DMS 273 (cell line): Measurements from ENCODE around the gene PHLPP1.

Experiments used
- DNase-seq: peaks from one replicate; lab custom pipeline; 2025; ENCODE audit not compliant: unreplicated experiment; lab: John Stamatoyannopoulos, UW

PHLPP1 gene

DNA sequence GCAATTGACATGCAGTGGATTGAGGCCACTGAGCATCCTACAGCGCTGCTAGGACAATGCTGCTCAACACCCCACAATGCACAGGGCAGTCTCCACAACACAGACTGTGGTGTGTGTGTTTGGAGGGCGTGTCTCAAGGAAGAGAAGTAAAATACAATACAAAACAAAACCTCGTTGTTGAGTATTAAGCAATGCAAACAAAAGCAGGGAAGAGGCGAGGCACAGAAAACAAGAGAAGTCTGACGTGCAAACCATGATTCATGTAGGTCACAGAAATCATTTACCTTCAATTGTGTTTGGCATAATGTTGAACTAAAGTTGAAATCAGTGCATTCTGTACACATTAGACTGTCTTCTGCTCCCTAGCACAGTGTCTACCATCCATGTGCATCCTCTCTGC, 260.9 kb downstream of the PHLPP1 start:
- DNase-seq, result no peak

DNA sequence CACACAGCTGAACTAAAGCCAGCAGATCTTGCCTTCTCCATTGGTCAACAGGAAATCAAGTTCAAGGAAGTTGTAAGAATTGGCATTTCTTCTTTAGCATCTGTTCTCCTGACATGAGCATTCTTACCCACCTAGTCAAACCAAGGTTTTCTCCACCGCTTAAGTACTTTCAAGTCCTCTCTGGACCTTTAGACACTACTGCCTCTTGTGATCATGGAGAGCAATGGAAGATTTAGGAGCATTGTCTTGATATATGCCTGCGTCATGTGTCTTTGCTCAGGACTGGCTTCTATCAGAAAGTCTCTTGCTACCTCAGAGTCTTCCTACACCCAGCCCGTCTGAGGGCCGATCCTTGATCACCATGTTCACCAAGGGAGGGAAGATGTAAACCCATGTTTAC, 262.2 kb downstream of the PHLPP1 start:
- DNase-seq, result no peak

DNA sequence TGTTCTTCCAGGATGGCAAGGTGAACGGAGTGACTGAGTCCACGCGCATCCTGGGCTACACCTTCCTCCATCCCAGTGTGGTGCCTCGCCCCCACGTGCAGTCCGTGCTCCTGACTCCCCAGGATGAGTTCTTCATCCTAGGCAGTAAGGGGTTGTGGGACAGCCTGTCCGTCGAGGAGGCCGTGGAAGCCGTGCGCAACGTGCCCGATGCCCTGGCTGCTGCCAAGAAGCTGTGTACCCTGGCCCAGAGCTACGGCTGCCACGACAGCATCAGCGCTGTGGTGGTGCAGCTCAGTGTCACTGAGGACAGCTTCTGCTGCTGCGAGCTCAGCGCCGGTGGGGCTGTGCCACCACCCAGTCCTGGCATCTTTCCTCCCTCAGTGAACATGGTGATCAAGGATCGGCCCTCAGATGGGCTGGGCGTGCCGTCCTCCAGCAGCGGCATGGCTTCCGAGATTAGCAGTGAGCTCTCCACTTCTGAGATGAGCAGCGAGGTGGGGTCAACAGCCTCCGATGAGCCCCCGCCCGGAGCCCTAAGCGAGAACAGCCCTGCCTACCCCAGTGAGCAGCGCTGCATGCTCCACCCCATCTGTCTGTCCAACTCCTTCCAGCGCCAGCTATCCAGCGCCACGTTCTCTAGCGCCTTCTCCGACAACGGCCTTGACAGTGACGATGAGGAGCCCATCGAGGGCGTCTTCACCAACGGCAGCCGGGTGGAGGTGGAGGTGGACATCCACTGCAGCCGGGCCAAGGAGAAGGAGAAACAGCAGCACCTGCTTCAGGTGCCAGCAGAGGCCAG, 263.1 kb downstream of the PHLPP1 start:
- no peak for DNase-seq

DNA sequence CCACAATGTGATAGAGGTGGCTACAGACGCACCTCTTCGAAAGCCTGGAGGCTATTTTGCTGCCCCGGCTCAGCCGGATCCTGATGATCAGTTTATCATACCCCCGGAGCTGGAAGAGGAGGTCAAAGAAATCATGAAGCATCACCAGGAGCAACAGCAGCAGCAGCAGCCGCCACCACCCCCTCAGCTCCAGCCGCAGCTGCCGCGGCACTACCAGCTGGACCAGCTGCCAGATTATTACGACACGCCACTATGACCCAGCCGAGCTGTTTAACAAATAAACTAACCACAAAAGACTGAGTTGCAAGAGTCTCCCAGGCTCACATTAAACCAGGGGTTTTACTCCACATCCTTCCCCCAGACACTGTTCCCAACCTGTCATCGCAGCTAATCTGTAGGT, 263.8 kb downstream of the PHLPP1 start:
- DNase-seq, result peak; percentile 85

DNA sequence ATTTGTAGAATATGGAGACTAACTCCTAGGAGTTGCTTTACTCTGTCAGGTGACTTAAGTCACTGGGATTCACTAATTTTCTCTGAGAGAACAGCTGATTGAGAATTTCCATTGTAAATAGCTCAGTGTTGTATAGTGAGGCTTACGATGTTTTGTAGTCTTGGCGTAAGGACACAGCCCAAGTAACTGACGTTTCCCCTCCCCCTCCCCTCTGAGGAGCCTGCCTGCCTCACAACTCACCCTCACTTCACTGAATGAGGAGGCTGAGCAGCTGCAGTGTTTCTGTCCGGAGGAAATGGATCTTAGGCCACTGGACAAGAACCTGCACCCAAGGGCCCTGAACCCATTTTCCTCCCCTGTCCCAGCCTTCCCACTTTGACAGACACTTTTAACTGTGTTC, 264.6 kb downstream of the PHLPP1 start:
- no peak for DNase-seq

DNA sequence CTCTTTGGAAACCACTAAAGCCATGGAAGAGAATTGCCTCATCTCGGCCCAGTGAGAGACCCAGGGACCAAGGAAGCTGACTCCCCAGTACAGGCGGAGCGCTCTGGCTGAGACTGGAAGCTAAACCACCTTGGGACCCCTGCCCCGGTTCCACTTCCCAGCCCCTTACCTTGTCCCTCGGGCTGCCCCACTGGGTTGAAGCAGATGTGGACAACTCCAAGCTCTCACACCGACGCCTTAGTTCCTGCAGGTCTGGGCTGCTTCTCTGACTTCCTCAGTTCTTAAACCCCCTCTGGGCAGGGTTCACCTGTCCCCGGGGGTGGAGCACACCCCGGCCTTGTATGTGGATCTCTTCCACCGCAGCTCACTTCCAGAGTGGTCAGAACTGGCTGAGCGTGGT, 266.2 kb downstream of the PHLPP1 start:
- DNase-seq, result no peak

DNA sequence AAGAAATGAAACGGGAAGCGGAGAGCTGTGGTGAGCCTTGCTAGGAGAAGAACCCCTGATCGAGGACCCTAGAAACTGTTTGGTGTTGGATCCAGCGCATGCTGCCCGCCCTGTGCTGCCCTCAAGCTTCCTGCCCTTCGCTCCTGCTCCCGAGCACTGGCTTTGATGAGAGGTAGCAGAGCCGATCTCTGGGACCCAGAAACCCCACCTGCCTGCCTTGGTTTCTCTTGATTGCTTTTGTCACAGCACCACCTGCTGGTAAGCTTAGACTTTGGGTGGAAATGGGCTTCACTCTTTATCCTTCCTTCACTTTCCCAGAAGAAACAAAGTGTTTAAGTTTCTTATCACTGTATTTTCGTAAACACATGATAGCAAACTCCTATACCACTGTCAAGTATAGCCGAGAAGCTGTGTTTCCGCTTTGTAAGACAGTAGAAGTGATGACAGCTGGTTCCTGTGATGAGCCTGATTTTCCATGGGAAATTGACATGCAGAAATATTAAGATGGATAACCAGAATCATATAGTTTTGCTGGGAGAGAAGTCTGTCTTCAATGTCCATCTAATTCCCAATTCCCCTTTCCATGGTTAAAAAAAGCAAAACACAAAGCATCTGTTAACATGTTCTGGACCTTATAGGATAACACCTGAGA, 267.4 kb downstream of the PHLPP1 start:
- DNase-seq, result peak; percentile 75

DNA sequence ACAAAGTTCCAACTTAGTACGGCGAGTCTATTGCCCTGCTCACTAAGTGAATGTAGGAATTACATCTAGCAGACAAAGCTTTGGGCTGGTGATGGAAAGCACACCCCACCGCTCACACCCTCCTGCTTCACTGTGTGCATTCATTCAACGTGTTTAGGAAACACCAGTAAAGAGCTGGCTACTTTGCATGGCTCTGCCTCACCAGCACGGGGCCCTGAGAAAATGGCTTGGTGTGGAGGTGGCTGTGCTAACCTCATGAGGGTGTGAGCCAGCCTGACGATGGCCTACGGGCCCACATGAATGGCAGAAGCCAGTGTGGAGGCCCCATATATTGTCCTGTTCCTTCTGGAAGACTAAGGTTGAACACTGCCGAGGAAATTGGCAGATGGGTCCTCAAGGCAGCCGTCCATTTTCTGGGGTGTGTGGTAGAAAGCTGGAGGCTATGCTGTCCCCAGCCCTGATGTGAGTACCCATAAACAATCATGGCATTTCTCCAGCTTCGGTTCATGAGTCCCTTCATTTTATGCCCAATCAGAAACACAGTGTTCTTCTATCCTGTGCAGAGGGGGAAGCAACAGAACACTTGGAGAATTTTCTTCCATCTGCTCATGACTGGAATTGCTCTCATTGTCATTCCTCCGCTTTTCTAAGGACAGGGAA, 269.4 kb downstream of the PHLPP1 start:
- no peak for DNase-seq

DNA sequence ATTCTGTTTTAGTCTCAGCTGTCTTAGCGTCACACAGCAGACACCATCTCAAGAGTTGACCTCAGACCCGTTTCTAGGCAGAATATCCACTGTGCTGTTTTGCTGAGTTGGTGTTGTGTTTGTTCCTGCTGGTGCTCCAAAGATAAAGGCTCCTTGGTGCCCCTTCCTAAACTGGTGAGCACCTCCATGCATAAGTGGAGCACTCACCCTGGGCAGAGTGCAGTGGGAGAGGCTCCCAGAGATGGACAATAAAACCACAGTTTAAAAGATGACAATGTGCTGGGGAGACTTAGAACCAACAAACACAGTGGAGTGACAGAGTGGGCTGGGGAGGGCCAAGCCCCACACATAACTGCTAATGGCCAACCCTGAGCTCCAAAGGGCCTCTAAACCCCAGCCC, 271.1 kb downstream of the PHLPP1 start:
- DNase-seq, result no peak

DNA sequence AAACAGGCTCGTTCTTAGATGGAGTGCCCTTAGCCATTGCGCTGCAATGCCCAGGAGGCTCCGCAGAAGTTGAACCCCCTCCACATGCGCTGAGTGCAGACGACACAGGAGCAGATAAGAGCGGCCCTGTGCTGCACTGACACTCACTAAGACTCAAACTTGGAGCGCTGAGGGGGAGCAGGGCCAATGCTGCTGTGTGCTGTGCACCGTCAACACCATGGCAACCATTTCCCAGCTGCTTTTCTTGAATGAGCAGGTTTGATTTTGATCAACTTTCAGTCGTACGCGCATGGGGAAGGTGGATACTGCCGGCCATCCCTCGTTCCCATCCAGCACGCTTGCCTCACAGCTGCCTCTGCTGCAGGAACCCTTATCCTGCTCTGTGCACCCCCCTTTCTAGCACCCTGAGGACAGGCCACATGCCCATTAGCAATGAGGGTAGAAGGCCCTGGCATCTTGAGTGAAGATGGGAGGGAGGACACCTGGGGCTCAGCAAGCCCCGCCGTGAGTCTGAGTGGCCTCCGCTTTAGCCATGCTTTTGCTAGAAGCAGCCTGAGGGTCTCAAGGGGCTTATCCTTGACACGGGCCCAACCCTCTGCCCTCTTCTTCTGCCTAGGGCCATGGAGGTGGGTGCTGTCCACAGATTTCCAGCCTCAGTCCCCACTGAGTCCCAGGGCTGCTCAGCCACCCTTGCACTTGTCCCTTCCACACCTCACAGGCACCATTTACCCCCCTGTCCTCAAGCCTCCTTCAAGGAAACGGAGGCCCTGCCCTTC, 271.9 kb downstream of the PHLPP1 start:
- DNase-seq, result no peak

DNA sequence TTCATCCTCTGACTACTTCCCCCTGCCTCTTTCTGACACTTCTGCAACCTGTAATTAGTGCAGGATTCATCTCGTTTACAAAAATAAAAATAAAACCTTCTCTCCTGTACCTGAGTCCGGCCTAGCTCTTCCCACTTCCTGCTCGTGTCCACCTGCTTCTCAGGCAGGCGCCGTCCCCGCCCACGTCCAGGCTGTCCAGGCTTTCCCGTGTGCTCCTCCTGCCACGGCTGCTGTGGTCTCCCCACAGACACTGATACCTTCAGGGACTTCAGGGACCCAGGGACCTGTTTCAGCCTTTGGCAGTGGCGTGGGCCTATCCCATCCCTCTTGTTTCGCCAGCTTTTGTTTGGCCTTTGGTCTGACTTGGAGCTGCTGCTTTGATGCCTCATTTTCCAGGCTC, 272.5 kb downstream of the PHLPP1 start:
- no peak for DNase-seq

DNA sequence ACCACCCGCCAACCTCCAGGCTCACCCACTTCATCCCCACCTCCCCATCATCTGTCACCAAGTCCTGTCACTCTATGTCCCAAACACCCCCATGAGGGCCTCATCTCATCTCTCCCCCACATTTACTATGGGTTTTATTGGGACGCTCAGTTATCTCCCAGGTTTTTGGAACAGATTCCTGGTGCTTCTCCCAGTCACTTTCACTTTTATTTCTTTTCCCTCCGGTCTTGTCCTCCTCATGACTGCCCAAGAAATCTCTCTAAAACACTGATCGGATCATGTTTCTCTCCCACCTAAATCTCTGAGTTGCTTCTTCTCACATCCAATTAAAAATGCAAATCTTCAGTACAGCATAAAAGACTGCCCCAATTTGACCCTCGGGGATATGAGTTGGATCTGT, 273.1 kb downstream of the PHLPP1 start:
- DNase-seq, result no peak

DNA sequence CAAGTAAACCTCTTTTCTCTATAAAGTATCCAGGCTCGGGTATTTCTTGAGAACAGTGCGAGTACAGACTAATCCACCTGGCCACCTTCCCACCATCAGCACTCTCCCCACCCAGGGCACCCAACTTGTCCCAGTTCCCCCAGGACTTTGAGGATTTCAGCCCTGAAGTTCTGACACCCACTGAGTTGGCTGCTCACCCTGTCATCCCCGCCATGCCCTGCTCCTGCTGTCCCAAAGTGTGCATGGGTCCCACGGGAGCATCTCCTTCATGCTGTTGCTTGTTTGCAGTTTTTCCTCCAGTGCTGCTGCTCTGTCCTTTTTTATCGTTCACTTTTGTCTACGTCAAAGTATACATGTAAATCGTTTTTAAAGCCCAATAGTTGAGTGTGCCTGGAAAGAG, 273.9 kb downstream of the PHLPP1 start:
- no peak for DNase-seq

DNA sequence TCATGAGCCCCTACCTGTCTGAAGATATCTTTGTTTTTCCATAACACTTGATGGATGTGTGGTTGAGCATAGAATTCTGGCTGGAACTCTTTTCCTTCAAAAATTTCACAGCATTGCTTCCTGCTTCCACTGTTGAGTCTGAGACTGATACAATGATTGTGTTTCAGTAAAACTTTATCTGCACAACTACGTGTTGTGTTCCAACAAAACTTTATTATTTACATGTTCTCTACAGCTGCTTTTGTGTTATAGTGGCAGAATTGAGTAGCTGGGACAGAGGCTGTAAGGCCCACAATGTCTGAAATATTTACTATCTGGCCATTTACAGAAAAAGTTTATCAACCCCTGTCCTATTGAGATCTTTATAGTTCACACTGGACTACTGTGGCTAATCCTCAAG, 275.3 kb downstream of the PHLPP1 start:
- no peak for DNase-seq

DNA sequence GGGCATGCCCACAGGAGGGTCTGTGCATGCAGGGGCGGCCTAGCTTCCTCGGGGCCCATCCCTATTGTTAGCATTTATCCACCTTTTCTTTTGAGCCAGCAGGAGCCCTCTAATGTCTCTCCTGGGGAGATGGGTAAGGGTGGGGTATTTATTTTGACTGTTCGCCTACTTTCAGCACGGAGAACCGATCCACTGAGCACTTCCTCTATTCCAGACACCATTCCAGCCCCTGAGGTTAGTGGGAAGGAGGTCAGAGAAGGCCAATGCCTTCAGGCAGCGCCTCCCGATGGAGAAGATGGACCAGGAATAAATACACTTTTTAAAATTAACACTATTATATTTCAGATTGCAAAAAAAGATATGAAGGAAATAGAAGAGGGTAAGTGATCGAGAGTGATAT, 276.0 kb downstream of the PHLPP1 start:
- DNase-seq, result no peak

DNA sequence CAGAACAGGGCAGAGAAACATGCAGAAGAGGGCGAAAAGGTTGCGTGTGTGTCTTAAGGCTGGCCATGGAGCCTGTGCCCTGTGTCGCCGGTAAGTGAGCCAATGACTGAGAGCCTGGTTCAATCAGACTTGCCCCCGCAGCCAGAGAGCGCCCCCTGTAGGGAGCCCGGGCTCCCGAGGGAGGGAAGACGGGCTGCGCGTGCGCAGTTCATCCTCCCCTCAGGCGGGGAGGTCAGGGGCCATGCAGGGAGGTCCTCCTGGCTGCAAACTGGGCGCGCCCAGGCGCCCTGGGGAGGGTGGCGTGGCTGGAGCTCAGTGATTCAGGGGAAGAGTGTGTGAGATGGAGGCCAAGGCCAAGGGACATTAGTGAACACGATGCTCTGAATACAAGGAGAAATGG, 276.6 kb downstream of the PHLPP1 start:
- no peak for DNase-seq

DNA sequence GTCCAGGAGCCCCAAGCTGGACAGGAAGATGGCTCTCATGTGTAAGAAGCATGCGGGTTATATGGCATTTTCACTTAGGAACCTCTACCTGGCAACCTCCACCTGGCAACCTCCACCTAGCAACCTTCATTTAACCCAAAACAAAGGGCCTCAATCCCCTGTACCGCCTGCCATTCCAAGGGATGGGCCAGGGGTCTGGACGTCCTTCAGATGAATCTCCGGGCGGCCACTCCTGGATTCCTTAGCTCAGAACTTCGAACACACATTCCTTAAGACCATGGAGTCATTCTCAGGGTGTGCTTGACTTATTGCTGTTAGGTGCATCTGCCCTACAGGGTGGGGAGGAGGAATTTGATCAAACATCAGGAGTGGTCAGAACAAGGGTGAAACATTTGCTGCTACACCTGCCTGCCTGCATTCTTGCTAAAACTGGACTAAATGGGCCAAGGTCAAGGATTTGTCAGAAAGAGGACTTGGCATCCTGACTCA, 277.6 kb downstream of the PHLPP1 start:
- DNase-seq, result no peak

DNA sequence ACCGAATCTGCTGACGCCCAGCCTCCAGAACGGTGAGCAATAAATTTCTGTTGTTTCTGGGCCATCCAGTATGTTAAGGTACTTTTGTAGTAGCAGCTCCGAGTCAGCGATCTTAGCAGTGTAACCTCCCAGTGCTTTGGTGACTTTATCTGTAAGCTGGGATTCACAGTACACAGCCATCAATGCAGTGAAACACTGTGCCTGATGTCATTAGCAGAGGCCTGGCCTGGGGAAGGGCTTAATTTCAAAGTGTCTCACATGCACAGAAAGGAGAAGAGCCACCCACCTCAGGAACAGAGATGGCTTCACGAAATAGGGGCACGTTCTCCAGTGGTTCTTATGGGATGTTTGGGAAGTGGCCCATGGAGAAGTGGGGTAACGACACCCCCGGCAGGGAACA, 281.2 kb downstream of the PHLPP1 start:
- DNase-seq, result no peak

DNA sequence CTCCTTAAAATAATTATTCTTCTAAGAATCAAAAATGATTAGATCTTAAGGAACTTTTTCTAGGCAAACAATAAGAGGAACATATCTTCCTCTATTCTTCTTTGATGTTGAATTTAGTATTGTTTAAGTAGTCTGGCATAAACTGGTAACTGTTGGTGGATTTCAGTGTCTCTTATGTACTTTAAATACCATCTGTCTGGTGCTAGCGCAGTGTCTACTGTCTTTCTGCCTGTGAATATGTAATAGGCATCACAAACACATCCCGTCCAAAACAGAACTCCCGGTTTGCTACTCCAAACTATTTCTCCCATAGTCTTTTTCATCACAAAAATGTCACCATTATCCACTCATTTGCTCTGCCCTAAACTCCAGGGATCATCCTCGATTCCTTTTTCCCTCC, 281.7 kb downstream of the PHLPP1 start:
- peak; percentile 9 for DNase-seq

DNA sequence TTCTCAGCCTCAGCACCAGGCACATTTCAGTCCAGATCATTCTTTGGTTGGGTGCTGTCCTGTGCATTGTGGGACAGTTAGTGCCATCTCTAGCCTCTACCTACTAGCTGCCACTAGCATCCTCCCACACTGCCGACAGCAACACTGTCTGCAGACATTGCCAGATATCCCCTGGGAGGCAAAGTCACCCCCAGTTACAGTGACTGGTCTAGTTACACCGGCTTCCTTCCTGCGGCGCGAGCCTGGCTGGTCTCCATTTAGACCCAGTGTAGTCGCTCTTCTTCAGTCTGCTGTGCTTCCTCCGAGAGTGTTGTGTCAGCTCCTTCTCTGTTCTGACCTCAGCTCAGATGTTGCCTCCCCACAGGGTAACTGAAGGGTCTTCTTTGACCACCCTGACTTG, 283.1 kb downstream of the PHLPP1 start:
- no peak for DNase-seq

DNA sequence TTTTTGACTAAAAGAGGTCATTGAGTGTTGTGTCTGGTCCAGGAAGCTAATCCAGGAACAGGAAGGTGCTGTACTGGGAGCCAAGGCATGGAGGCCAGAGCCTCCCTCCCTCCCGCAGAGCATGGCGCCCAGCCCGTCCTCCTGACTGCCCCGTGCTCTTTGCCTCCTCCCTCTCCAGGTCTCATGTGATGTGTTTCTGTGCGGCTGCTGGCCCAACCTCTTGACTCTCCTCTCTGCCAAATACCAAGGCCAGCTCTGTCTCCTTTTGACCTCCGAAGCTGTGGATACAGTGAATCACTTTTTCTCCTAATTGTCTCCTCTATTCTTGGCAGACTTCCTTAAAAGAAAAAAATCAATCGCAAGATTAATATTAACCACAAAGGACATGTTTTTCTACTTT, 284.1 kb downstream of the PHLPP1 start:
- DNase-seq, result no peak
